OCI-LY1 (cell line): ENCODE measurements around the gene GPR75.
"Not testable (repeated sequence)": the region's sequence is repeated elsewhere in the genome, so short reads cannot be mapped to it uniquely, and the experiment has no call there.

ENCODE experiments used
- CTCF ChIP-seq: fragments of 200-600 bp; sonication (generic), shearing (Covaris generic); IDR thresholded peaks from 2 replicates; pipeline ENCODE4 v1.5.1; 2017; ENCODE audit warnings: mild to moderate bottlenecking, antibody characterized with exemption, low read length, moderate library complexity, mixed read lengths
- EZH2 ChIP-seq: fragments of 200-600 bp; sonication (generic), shearing (Covaris generic); IDR thresholded peaks from 2 replicates; pipeline ENCODE4 v1.8.0; 2017; ENCODE audit warnings: borderline replicate concordance, mixed run types, mild to moderate bottlenecking, antibody characterized with exemption, low read length, moderate library complexity, mixed read lengths

DNA sequence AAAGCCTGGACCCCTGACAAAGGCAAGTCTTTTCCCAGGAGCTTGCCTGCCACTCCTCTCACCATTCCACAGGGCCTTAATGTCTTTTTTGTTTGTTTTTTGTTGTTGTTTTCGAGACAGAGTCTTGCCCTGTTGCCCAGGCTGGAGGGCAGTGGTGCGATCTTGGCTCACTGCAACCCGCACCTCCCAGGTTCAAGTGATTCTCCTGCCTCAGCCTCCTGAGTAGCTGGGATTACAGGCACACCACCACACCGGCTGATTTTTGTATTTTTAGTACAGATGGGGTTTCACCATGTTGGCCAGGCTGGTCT is 29.8 kb downstream of the GPR75 start:
- not testable (repeated sequence) for TF ChIP-seq CTCF, EZH2
